GM12891 (cell line): ENCODE data around the gene RPUSD3.

Source experiments
- POLR2A ChIP-seq: IDR thresholded peaks from 2 replicates; pipeline ENCODE4 v1.6.1; 2011; ENCODE audit warnings: low read depth, low read length, control low read depth
- POLR2AphosphoS5 ChIP-seq: IDR thresholded peaks from 2 replicates; pipeline ENCODE4 v1.6.1; 2011; ENCODE audit warnings: low read depth, low read length, control low read depth
- TAF1 ChIP-seq: IDR thresholded peaks from 2 replicates; pipeline ENCODE4 v1.6.1; 2011; ENCODE audit warnings: low read depth, low read length, control low read depth

DNA sequence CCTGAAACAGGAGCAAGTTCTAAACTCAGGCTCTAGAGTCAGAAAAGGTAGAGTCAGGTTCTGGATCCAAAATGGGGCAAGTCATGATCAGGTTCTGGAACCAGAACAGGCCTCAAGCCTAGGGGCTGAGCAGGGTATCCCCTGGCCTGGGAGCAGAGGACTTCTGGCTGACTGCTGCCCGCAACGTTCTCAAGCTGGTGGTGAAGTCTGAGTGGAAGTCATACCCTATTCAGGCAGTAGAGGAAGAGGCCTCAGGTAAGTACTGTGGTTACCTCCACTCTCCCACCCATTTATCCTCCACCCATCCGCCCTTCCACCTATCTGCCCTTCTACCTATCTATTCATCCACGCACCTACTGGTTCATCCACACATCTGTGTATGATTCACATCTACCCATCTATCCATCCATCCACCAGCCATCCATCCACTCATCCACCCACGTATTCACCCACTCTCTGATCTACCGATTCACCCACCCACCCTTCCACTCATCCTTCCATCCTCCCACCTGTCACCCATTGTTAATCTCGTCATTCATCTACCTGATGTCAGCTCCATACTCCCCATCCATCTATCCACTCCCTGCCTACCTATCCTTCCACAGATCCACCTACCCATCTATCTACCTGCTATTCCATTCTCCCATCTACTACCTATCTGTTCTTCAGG is 25.0 kb downstream of the RPUSD3 start:
- no peak for TF ChIP-seq TAF1
- TF ChIP-seq POLR2A = no peak; the same call in 1 of the 2 replicates
- TF ChIP-seq POLR2AphosphoS5 = no peak
